ENCODE data around the gene CHMP6. TPM values are rescaled to one million over a fixed set of nuclear protein-coding genes. Genes with fewer than 3 reads are reported as not detected.

The CHMP6 gene
- total RNA-seq, 3 donors from 2014 or later, result 18.6 to 30.2 (median 27.7) TPM

DNA sequence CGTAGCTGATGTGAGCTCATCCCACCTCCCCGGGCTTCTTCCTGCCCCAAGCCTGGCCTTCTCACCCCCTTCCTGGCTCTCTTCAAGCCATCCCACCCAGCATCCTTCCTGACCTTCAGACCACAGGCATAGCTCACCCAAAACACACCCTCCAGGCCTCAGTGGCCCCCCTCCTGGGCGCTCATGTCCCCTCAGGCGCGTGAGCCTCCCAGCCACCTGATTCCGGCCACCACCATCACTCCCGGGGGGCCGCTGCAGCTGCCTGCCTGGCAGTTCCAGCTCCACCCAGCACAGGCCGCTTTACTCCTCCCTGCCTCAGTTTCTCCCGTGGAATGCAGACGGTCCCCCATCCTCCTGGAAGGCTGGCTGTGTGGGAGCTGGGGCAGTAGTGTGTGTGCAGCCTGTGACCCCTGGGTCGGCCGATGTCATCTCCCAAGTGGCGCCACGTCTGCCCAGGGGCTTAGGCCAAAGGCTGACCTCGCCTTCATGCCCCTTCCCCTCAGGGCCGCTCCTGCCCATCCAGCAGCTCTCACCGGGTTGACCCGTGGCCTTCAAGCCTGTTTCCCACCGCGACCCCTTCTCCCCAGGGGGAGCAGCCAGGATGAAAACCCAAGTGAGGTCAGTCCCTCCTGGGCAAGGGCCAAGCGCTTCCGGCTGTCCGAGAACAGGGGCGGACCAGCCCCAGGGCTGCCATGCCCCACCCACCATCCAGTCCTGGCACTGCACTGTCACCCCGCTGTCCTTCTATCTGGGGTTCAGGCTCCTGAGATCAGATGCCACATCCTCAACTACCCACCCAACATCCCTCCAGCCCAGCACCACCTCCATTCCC lies 11.9 kb upstream of the CHMP6 start:
- Histone ChIP-seq H3K27me3 (peaks cover 8 to 14% of the 10 kb centered on the region in 2 donors), H3K36me3 (no peaks in the 10 kb centered on the region), H3K27ac (no peak overlapping the region), H3K9me3 (no peaks in the 10 kb centered on the region), H3K4me1 (no peaks in the 10 kb centered on the region), H3K4me3 (no peak overlapping the region)
- DNase-seq (ENCODE audit: low spot score in 2 of 2), result no peak
- TF ChIP-seq CTCF (IDR thresholded peaks at IDR 0.05), result no peak
- TF ChIP-seq POLR2AphosphoS5 (IDR thresholded peaks at IDR 0.05), result no peak
- no peak for TF ChIP-seq POLR2A (IDR thresholded peaks at IDR 0.05)
- intact Hi-C loops (cut with DNase I; ENCODE audit: low total_unique reads), result loop anchor here (10.0 kb wide), 1 partner anchor 555 kb away; no protein-coding TSS in a partner anchor

DNA sequence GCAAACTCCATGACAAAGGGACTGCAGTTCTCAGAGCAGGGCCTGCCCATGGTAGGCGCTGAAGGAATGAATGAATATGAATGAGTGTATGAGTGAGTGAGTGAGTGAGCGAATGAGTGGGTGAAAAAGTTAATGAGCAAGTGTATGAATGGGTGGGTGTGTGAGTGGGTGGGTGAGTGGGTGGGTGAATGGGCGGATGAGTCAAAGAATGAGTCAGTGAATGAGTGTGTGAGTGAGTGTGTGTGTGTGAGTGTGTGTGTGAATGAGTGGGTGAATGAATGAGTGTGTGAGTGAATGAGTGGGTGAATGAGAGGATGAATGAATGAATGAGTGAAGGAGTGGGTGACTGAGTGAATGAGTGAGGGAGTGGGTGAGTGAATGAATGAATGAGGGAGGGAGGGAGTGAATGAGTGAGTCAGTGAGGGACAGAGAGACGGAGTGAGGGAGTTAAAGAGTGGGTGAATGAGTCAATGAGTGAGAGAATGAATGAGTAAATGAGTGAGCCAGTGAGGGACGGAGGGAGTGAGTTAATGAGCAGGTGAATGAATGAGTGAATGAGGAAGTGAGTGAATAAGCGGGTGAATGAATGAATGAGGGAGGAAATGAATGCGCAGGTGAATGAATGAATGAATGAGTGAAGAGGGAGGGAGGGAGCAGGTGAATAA lies 11.1 kb upstream of the CHMP6 start:
- DNase-seq (ENCODE audit: low spot score in 2 of 2), result no peak
- peaks cover 8 to 14% of the 10 kb centered on the region in 2 donors for H3K27me3 ChIP-seq
- TF ChIP-seq POLR2AphosphoS5 (IDR thresholded peaks at IDR 0.05) (no peak), POLR2A (IDR thresholded peaks at IDR 0.05) (no peak), CTCF (IDR thresholded peaks at IDR 0.05) (no peak)
- no peaks in the 10 kb centered on the region for H3K36me3 ChIP-seq
- H3K4me3 ChIP-seq, result peak overlapping the region in 1 of 3 donors; percentile 57
- H3K9me3 ChIP-seq, result no peaks in the 10 kb centered on the region
- H3K4me1 ChIP-seq, result no peaks in the 10 kb centered on the region
- intact Hi-C loops (cut with DNase I; ENCODE audit: low total_unique reads), result loop anchor here (10.0 kb wide), 1 partner anchor 556 kb away; no protein-coding TSS in a partner anchor
- H3K27ac ChIP-seq, result no peak overlapping the region

GRCh38 chr17:80981062-80981902 lies 10.4 kb upstream of the CHMP6 start:
- Histone ChIP-seq H3K4me3 (peak overlapping the region in 1 of 3 donors; percentile 57), H3K9me3 (no peaks in the 10 kb centered on the region), H3K36me3 (no peaks in the 10 kb centered on the region), H3K27me3 (peaks cover 8 to 14% of the 10 kb centered on the region in 2 donors), H3K4me1 (no peaks in the 10 kb centered on the region), H3K27ac (no peak overlapping the region)
- TF ChIP-seq POLR2AphosphoS5 (IDR thresholded peaks at IDR 0.05) (no peak), CTCF (IDR thresholded peaks at IDR 0.05) (peak in 2 of 3 donors; percentile 12 to 72), POLR2A (IDR thresholded peaks at IDR 0.05) (no peak)
- DNase-seq (ENCODE audit: low spot score in 2 of 2), result no peak
- intact Hi-C loops (cut with DNase I; ENCODE audit: low total_unique reads), result loop anchor here (10.0 kb wide), 1 partner anchor 556 kb away; no protein-coding TSS in a partner anchor

- no peaks in the 10 kb centered on the region for H3K36me3 ChIP-seq
- intact Hi-C loops (cut with DNase I; ENCODE audit: low total_unique reads), result loop anchor here (10.0 kb wide), 1 partner anchor 557 kb away; no protein-coding TSS in a partner anchor
- H3K27me3 ChIP-seq, result peaks cover 8 to 14% of the 10 kb centered on the region in 2 donors
- no peak for DNase-seq (ENCODE audit: low spot score in 2 of 2)
- H3K4me3 ChIP-seq, result no peak overlapping the region
- no peaks in the 10 kb centered on the region for H3K9me3 ChIP-seq
- no peaks in the 10 kb centered on the region for H3K4me1 ChIP-seq
- TF ChIP-seq CTCF (IDR thresholded peaks at IDR 0.05), result no peak
- no peak for TF ChIP-seq POLR2A (IDR thresholded peaks at IDR 0.05)
- no peak overlapping the region for H3K27ac ChIP-seq
These were observed 9.7 kb upstream of the CHMP6 start for GRCh38 chr17:80981929-80982425.

All from breast epithelium (tissue), 4 donors.